NCI-H146 (cell line): ENCODE data around the gene HEXIM1.

Source experiments
- DNase-seq: peaks from one replicate; lab custom pipeline; 2025; lab: John Stamatoyannopoulos, UW

Gene HEXIM1

GRCh38 chr17:45148183-45149036 is at the start of gene HEXIM1:
Gene HEXIM1 (plus strand): TSS chr17:45148475. CDS start chr17:45149191, 716 bp downstream.
- DNase-seq: peak; percentile 100

DNA sequence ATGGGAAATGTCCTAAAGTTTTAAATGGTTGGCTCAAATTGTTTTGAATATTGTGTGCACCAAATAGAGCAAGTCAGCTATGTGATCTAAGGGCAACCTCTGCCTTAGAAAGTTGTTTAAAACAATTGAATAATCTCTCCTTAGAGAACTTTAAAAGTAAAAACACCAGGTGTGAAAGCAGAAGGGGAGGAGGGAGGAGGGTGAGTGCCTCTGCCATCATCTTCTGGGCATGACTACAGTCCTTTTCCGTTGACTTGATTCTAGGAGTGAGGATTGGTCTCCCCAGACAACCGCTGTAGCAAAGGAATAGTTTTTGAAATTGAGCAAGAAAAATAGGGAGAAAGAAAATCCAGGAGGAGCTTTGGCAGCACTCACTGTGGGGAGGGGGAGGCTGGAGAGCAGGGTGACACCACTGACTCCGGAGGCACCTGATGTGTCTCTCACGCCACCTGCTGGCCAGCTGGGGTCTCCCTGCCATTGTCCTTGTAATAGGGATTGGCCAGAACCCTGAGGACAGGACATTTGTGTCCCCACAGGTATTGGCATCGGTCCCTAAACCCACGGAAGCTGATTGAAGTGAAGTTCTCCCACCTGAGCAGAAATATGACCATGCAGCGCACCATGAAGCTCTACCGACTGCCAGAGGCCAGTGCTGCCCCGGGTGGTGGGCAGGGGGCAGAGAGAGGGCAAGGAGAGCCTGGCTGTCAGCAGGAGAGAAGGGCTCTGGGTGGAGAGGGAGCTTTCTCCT is 49.2 kb upstream of the HEXIM1 start:
- DNase-seq: peak; percentile 68

DNA sequence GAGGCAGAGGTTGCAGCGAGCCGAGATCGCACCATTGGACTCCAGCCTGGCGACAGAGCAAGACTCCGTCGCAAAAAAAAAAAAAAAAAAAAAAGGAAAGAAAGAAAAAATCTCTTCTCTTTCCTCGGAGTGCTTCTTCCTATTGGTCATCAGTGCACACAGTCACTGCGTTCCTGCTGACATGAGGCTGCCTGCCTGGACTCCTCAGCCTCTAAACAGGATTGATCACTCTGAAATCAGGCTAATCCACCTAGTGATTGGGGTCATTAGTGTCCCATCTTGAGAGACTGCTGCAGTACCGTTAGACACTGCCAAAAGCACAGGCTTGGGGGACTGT is 46.8 kb upstream of the HEXIM1 start:
- DNase-seq: no peak

GRCh38 chr17:45101883-45102811 is 46.1 kb upstream of the HEXIM1 start:
- no peak for DNase-seq

DNA sequence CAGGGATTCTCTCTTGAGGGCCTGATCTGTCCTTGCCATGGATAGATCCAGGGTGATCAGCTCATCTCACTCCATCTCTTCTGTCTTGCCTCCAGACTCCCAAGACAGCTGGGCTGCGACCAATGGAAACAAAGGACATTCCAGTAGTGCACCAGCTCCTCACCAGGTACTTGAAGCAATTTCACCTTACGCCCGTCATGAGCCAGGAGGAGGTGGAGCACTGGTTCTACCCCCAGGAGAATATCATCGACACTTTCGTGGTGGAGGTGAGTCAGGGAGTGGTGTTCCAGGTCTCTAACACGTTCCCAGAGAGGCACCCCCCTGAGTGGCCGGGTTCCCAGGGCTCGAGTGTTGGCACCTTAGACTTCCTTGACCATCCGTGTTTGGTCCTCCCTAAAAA is 45.4 kb upstream of the HEXIM1 start:
- DNase-seq: no peak

DNA sequence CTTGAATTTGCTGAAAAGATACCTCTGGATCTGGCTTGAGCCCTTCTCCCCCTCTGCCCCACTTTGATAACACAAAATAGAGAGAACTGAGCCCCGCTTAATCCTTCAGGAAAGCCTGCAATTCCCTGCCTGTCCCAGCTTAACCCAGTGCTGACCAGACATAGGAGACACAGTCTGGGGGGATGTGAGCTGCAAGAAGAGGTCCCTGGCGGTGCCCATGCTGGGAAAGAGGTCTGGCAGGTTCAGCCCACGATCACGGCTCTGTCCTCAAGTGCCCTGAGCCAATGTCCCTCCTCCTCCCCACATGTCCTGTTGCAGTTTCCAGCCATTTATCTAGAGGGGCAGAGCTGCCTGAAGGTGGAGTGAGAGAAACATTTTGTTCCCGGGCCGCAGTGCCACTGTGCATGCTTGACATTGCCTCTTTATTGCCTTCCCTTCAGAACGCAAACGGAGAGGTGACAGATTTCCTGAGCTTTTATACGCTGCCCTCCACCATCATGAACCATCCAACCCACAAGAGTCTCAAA is 44.9 kb upstream of the HEXIM1 start:
- DNase-seq: no peak

GRCh38 chr17:45104029-45104428 is 44.2 kb upstream of the HEXIM1 start:
- no peak for DNase-seq

DNA sequence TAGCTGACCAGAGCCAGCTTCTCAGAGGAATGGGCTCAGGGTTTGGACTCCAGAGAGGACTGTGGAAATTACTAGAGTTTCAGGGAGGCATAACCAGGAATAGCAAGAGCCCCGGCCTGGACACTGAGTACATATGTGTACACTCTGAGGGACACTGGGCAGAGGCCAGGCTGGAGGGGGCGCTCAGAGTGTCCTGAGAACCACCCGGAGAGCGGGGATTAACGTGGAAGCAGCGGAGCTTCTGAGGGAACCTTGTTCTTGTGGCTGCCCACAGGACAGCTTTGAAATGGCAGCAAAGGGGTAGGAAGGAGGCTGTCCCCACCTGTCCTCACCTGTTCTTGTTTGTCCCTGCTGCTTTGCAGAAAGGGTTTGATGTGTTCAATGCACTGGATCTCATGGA is 43.8 kb upstream of the HEXIM1 start:
- DNase-seq: no peak

DNA sequence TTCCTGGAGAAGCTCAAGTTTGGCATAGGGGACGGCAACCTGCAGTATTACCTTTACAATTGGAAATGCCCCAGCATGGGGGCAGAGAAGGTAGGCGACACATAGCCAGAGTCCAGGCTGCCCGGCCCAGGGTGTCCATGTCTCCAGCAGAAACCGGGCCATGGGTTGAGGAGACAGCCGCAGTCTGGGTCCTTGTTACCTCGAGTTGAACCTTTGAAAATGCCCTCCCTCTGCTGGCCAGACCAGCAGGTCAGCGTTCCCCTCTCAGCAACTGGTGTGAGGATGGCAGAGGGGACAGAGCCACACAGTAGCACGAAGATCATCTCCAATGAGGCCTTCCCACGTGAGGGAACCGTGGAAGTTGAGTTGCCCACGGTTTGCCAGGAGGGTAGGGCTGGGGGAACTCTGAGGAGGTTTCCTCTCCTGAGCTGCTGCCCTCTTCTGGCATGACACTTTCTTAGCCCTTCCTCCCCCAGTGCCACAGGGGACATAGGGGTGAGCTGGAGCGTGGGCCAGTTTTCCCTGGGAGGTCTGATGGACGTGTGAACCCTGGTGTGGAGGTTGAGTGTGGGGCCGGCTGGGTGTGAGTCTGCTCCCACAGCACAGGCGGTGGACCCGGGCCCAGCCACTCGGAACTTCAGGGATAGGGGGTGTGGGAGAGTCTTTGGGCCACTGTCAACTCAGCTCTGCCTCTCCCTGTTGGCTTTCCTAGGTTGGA is 43.2 kb upstream of the HEXIM1 start:
- DNase-seq: no peak

- DNase-seq: no peak
These were observed 42.2 kb upstream of the HEXIM1 start for GRCh38 chr17:45106096-45106495.

- DNase-seq: no peak
These were observed 41.7 kb upstream of the HEXIM1 start for GRCh38 chr17:45106582-45106981.

GRCh38 chr17:45107293-45108010 is 40.8 kb upstream of the HEXIM1 start:
- no peak for DNase-seq

DNA sequence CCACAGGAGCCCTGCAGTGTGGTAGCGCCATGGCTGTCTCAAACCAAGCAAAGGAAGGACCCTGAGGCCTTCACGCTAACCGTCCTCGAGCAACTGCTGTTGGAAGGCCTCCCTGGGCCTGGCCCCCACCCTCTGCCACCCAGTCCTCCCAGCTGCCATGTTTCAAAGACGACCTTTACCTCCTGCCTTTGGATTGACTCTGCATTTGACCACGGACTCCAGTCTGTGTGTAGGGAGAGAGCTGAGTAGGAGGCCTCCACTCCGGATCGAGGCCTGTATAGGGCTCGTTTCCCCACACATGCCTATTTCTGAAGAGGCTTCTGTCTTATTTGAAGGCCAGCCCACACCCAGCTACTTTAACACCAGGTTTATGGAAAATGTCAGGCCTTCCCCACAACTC is 40.2 kb upstream of the HEXIM1 start:
- DNase-seq: no peak

- DNase-seq: no peak
These were observed 39.4 kb upstream of the HEXIM1 start for GRCh38 chr17:45108595-45109521.

- DNase-seq: no peak
These were observed 37.3 kb upstream of the HEXIM1 start for GRCh38 chr17:45110676-45111611.

- DNase-seq: no peak
These were observed 36.4 kb upstream of the HEXIM1 start for GRCh38 chr17:45111850-45112249.

- no peak for DNase-seq
These were observed 35.5 kb upstream of the HEXIM1 start for GRCh38 chr17:45112559-45113423.

GRCh38 chr17:45113424-45113754 is 34.9 kb upstream of the HEXIM1 start:
- DNase-seq: no peak
